Central memory CD8-positive, alpha-beta T cell (primary cell): ENCODE data around the gene ATP1A1.
A peak's percentile ranks its signal among the peaks of the same experiment; 100 is the strongest.

Source experiments
- ATAC-seq: fragments of 150-1000 bp; cut with Tn5 transposase; replicated peaks from 2 replicates; pipeline ENCODE4 v1.10.0; 2022; ENCODE audit warnings: mild to moderate bottlenecking, moderate FRiP score, moderate number of reproducible peaks; ENCODE audit not compliant: poor library complexity, severe bottlenecking; ENCODE audit errors: extremely low read depth
- DNase-seq, 2 donors: peaks; one replicate each; pipeline ENCODE4 v3.0.0; 2021; ENCODE audit warnings: low spot score in 2 of 2
- H3K27ac Mint-ChIP-seq: one replicate; pipeline ENCODE4 v1.8.0; 2022; ENCODE audit warnings: low read depth, mild to moderate bottlenecking, moderate library complexity, mixed read lengths
- H3K27me3 Mint-ChIP-seq: one replicate; pipeline ENCODE4 v1.8.0; 2022; ENCODE audit warnings: mixed read lengths
- H3K36me3 Mint-ChIP-seq: one replicate; pipeline ENCODE4 v1.8.0; 2022; ENCODE audit warnings: mild to moderate bottlenecking, moderate library complexity, mixed read lengths; ENCODE audit not compliant: insufficient read depth
- H3K4me1 Mint-ChIP-seq: one replicate; pipeline ENCODE4 v1.8.0; 2022; ENCODE audit warnings: mixed read lengths
- H3K4me3 Mint-ChIP-seq: one replicate; pipeline ENCODE4 v1.8.0; 2022; ENCODE audit warnings: mild to moderate bottlenecking, moderate library complexity, mixed read lengths
- H3K9me3 Mint-ChIP-seq: one replicate; pipeline ENCODE4 v1.8.0; 2022; ENCODE audit warnings: mixed read lengths

The ATP1A1 gene

DNA sequence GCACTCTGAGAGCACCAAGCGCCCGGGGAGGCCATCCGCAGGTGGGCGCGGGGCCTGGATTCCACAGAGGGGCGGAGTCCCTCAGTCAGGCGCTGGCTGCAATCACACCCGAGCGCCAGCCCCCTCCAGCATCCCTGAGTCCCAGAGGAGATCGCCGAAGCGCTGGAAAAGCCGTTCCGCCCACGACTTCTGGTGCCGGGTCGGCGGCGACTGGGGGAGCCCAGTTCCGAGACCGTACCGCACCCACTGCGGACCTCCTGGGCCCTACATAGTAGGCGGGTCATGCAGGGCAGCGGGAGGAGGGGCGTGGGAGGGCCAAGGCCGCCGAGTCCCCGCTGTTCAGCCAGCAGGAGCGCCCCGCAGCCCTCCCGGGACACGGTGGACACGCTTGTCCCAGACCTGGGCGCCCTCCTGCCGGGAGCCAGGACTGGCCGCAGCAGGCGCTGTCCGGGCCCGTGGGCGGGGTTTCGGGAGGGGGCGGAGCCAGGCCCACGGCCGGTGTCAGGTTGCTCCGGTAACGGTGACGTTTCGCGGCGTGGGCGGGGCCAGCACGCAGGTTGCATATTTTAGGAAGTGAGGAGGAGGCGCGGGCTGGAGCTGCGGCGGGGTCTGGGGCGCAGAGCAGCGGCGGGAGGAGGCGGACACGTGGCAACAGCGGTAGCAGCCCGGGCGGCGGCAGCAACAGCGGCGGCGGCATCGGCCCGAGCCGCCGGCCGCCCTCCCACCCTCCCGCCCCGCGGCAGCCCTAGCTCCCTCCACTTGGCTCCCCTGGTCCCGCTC lies at the start of gene ATP1A1:
Gene ATP1A1 (plus strand): TSS at position 594 of the 780 bp plus-strand sequence. CDS start 268 bp downstream, outside the sequence.
- peak; percentile 95 to 98 for DNase-seq
- H3K4me1 Mint-ChIP-seq, result peaks cover 38% of the 10 kb centered on the region
- no peaks in the 10 kb centered on the region for H3K27me3 Mint-ChIP-seq
- H3K4me3 Mint-ChIP-seq, result peak within 1 kb of the TSS; percentile 93
- no peaks in the 10 kb centered on the region for H3K9me3 Mint-ChIP-seq
- H3K36me3 Mint-ChIP-seq, result peaks cover 32% of the 10 kb centered on the region
- ATAC-seq, result peak; percentile 66
- H3K27ac Mint-ChIP-seq, result peak within 1 kb of the TSS; percentile 98

DNA sequence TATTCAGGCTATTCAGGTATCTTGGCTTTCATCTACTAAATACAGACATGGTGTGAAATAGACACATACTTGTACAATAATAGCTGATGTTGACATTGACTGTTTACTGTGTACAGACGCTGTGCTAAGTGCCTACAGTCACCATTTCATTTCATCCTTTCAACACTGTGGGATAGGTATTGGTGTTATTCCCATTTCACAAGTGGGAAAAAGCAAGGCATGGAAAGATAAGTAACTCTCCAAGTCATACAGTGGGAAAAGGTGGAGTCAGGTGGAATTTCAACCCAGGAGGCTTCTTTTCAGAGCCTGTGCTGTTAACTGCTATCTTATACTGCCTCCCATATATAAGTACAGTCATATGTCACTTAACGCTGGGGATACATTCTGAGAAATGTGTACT lies 49.6 kb upstream of the ATP1A1 start:
- Mint-ChIP-seq H3K4me1 (peaks cover 40% of the 10 kb centered on the region), H3K36me3 (no peaks in the 10 kb centered on the region), H3K9me3 (no peaks in the 10 kb centered on the region), H3K4me3 (no peak overlapping the region), H3K27me3 (no peaks in the 10 kb centered on the region), H3K27ac (no peak overlapping the region)
- DNase-seq (no peak), ATAC-seq (no peak)

DNA sequence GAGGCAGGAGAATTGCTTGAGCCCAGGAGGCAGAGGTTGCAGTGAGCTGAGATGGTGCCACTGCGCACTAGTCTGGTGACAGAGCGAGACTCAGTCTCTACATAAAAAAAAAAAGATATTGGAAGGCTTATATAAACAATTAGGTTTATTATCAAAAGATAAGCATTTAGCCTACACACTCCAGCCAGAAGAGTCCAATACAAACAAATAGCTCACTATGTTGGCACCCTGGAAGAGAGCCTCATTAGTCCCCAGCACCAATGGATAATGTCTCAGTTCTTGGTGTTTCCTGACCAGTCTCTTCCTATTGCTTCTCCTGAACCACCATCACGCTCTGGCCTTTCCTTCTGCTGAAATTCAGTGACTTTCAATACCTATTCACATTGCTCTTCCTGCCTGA lies 48.6 kb upstream of the ATP1A1 start:
- DNase-seq (no peak), ATAC-seq (no peak)
- Mint-ChIP-seq H3K27ac (peak overlapping the region; percentile 45), H3K9me3 (no peaks in the 10 kb centered on the region), H3K4me1 (peaks cover 40% of the 10 kb centered on the region), H3K36me3 (no peaks in the 10 kb centered on the region), H3K27me3 (no peaks in the 10 kb centered on the region), H3K4me3 (peak overlapping the region; percentile 2)

DNA sequence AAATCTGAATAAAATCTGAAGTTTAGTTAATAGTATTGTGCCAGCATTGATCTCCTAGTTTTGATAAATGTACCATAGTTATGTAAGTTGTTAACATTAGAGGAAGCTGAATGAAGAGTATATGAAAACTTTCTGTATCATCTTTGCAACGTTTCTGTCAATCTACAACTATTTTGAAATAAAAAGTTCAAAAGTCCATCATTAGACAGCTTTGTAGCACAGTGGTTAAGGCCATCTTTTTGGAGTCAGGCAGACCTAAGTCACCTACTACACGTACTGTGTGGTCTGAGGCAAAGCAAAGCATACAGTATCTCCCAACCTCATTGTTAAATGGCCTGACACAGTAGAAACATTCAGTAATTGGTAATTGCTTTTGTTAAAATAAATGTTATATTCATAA lies 47.9 kb upstream of the ATP1A1 start:
- peak overlapping the region; percentile 2 for H3K4me3 Mint-ChIP-seq
- H3K27me3 Mint-ChIP-seq, result no peaks in the 10 kb centered on the region
- no peaks in the 10 kb centered on the region for H3K36me3 Mint-ChIP-seq
- ATAC-seq (peak; percentile 25), DNase-seq (no peak)
- H3K4me1 Mint-ChIP-seq, result peaks cover 40% of the 10 kb centered on the region
- no peaks in the 10 kb centered on the region for H3K9me3 Mint-ChIP-seq
- peak overlapping the region; percentile 45 for H3K27ac Mint-ChIP-seq

DNA sequence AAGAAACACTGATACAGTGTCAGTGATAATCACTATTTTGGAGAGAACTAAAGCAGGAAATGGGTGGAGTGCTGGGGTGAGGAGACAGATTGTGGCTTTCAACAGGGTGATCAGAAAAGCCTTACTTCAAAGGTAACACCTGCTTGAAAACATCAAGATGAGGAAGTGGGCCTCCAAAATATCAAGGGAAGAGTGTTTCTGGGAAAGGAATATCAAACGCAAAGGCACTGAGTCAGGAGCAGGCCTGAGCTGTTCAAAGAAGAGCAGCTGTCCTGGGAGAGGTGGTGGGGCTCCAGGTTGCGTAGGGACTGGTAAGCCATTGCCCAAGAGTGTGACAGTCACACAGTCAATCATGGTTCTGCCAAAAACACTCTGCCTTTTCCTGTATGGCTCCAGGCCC lies 47.1 kb upstream of the ATP1A1 start:
- peak in 1 of 2 donors; percentile 24 for DNase-seq
- H3K27ac Mint-ChIP-seq, result peak overlapping the region; percentile 79

DNA sequence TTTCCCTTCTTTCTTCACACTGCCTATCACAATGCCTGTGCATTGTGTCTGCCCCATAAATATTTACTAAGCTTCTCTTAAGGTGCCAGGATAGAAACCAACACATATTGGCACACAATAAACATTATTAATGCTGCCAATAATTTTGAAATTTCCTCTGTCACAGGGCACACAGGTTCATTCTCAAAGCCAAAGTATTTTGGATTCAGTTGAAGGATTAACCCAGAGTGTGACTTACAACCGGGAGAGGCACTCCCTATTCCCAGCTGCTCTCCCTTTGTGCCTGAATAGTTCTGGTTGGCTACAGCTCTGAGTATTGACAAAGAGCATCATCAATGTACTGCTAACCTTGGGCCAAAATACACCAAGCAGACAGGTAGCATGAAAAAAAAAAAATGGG lies 46.6 kb upstream of the ATP1A1 start:
- no peaks in the 10 kb centered on the region for H3K27me3 Mint-ChIP-seq
- no peaks in the 10 kb centered on the region for H3K36me3 Mint-ChIP-seq
- H3K9me3 Mint-ChIP-seq, result no peaks in the 10 kb centered on the region
- no peak for ATAC-seq
- peak overlapping the region; percentile 79 for H3K27ac Mint-ChIP-seq
- peaks cover 37% of the 10 kb centered on the region for H3K4me1 Mint-ChIP-seq
- H3K4me3 Mint-ChIP-seq, result peak overlapping the region; percentile 33
- no peak for DNase-seq

More for the DNA sequence above, 47.1 kb upstream of the ATP1A1 start:
- no peaks in the 10 kb centered on the region for H3K9me3 Mint-ChIP-seq
- peak overlapping the region; percentile 33 for H3K4me3 Mint-ChIP-seq
- peak; percentile 89 for ATAC-seq
- no peaks in the 10 kb centered on the region for H3K36me3 Mint-ChIP-seq
- peaks cover 40% of the 10 kb centered on the region for H3K4me1 Mint-ChIP-seq
- H3K27me3 Mint-ChIP-seq, result no peaks in the 10 kb centered on the region

DNA sequence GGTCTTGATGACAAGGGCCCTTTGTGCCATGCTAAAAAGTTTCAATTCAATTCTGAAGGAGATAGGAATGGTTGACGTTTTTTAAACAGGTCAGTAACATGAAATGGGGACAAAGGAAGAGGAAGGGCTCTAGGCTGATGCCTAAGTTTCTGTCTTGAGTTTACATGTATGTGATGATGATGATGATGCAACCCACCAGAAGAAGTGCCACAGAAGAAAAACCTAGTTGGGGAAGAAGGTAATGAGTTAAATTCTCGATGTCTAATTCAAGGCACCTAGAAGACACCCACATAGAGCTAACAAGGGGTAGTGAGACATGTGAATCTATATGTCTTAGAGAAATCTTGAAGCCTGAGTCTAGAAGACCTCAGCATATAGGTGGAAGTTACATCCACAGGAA lies 44.4 kb upstream of the ATP1A1 start:
- H3K4me1 Mint-ChIP-seq, result peaks cover 25% of the 10 kb centered on the region
- H3K4me3 Mint-ChIP-seq, result no peak overlapping the region
- H3K36me3 Mint-ChIP-seq, result no peaks in the 10 kb centered on the region
- DNase-seq, result no peak
- no peak overlapping the region for H3K27ac Mint-ChIP-seq
- ATAC-seq, result no peak
- H3K9me3 Mint-ChIP-seq, result no peaks in the 10 kb centered on the region
- no peaks in the 10 kb centered on the region for H3K27me3 Mint-ChIP-seq

DNA sequence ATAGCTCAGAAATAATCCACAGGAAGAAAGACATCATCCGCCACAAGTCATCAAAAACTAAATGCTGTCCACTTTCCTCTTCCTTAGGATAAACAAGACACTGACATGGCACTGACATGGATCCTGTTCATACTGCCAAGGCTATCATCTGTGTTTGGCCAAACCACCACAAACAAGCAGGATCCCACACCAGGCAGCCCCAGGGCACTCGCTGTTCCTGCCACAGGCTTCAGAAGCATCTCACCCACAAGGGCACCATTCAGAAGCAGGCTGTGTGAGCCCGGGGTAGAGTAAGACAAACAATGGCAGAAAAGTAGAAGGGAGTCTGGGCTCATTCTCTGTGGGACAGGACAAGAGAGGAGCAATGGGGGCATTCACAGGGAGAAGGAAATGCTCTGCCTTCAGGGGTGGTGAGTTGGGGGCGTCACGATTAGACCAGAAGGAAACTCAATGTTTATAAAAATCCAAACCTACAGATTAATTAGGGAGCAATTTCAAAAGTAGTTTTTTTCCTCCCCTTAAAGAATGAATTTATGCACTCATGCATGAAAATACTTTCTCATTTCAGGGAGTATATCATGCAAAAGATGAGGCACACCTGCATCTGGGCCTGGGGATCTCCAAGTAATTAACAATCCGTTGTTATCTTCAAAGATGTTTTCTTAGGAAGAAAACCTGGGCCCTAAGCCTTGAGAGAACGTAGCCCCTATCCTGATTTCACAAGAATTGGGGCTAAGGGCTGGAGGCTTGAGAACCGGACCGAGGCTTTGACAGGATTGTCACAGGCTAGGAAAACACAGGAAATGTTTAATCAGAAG lies 43.3 kb upstream of the ATP1A1 start:
- H3K27ac Mint-ChIP-seq, result peak overlapping the region; percentile 49

DNA sequence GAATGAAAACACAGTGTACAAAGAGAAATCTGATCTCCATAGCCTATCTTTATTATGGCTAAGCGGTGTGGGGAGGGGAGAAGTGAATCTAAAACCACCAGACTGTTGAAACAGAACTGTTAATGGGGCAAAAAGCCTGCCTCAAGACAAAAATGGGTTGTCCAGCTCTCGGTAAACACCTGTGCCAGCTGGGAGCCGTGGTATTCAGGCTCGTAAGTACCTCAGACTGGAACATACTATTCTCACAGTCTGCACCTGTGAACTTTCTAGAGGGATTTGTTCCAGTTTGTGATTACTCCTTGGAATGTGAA lies 42.7 kb upstream of the ATP1A1 start:
- Mint-ChIP-seq H3K9me3 (no peaks in the 10 kb centered on the region), H3K27ac (no peak overlapping the region), H3K4me3 (no peak overlapping the region), H3K36me3 (no peaks in the 10 kb centered on the region), H3K4me1 (peaks cover 13% of the 10 kb centered on the region), H3K27me3 (no peaks in the 10 kb centered on the region)
- DNase-seq (no peak), ATAC-seq (no peak)

More for the DNA sequence above, 43.3 kb upstream of the ATP1A1 start:
- Mint-ChIP-seq H3K36me3 (no peaks in the 10 kb centered on the region), H3K4me1 (peaks cover 18% of the 10 kb centered on the region), H3K4me3 (no peak overlapping the region), H3K27me3 (no peaks in the 10 kb centered on the region), H3K9me3 (no peaks in the 10 kb centered on the region)
- DNase-seq, result no peak
- ATAC-seq, result no peak

DNA sequence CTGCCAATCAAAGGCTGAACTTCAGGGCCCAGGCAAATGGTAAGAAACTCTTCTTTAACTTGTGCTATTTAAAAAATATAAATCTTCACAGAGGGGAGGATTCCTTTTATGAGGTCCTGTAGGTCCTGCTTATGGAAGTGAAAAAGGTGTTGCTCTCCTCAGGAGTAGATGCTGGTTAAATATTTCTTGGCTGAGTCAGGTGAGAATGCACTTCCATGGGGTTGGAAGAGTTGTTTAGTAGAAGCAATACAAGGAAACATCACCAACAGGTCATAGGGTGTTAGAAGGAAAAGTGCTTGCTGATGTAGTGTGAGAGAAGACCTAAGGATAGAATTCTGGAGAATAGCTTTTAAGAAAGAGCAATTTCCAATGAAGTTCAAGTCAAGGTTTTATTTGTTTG lies 42.2 kb upstream of the ATP1A1 start:
- H3K4me3 Mint-ChIP-seq, result no peak overlapping the region
- ATAC-seq (no peak), DNase-seq (no peak)
- H3K27ac Mint-ChIP-seq, result no peak overlapping the region
- no peaks in the 10 kb centered on the region for H3K36me3 Mint-ChIP-seq
- H3K9me3 Mint-ChIP-seq, result no peaks in the 10 kb centered on the region
- no peaks in the 10 kb centered on the region for H3K27me3 Mint-ChIP-seq
- peaks cover 8% of the 10 kb centered on the region for H3K4me1 Mint-ChIP-seq

DNA sequence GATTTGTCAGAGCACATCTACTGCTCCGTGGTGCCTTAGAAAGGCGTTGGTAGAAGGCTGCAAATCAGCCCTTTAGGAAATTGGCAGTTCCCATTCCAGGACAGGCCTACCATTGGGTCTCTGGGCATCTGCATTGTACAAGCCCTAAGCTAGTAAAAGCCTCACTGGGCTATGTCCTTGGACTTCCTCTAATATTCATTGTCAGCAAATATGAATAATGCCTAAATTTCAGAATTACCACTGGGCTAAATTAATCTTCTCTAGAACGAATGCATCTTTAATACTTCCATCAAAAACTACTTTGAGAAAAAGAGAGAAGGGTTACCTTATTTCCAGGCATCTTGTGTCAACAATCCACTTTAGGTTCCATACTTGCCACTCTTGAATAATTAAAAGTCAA lies 41.5 kb upstream of the ATP1A1 start:
- no peaks in the 10 kb centered on the region for H3K9me3 Mint-ChIP-seq
- H3K4me1 Mint-ChIP-seq, result peaks cover 1% of the 10 kb centered on the region
- no peaks in the 10 kb centered on the region for H3K27me3 Mint-ChIP-seq
- no peak overlapping the region for H3K27ac Mint-ChIP-seq
- H3K36me3 Mint-ChIP-seq, result no peaks in the 10 kb centered on the region
- no peak for DNase-seq
- no peak overlapping the region for H3K4me3 Mint-ChIP-seq
- ATAC-seq, result no peak

DNA sequence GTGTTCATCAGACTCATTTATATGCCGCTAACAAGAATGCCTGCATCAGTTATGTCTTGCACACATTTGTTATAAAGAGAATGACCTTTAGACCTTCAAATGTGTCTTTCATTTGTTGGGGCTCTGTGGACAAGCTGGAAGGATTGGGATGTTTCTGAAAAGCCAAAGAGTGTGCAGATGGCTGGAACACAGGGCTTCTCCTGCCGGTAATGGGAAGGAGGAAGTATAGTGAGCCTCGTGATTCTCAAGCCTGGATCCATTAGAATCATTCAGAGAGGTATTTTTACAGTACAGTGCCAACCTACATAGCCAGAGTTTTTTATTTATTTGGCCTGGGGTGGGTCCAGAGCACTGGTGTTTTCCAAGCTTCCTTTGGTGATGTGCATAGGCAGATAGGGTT lies 40.6 kb upstream of the ATP1A1 start:
- Mint-ChIP-seq H3K27ac (no peak overlapping the region), H3K27me3 (peaks cover under 1% of the 10 kb centered on the region), H3K9me3 (no peaks in the 10 kb centered on the region), H3K4me1 (no peaks in the 10 kb centered on the region), H3K36me3 (no peaks in the 10 kb centered on the region), H3K4me3 (no peak overlapping the region)
- DNase-seq (no peak), ATAC-seq (no peak)
